Mammary epithelial cell (primary cell): ENCODE results near the gene KRTAP4-2.
"Not testable (repeated sequence)": the region's sequence is repeated elsewhere in the genome, so short reads cannot be mapped to it uniquely, and the experiment has no call there.

Source experiments
- CTCF ChIP-seq, 2 donors: IDR thresholded peaks in 1 of 2; conservative IDR thresholded peaks in 1 of 2; 2 replicates each; pipeline ENCODE4 v1.5.1; 2011 to 2012; ENCODE audit warnings: inconsistent platforms in 2 of 2, low read length in 2 of 2, mild to moderate bottlenecking in 2 of 2, control low read depth in 1 of 2, low read depth in 1 of 2; ENCODE audit not compliant: insufficient read depth in 1 of 2; ENCODE audit errors: extremely low read depth in 1 of 2
- EZH2 ChIP-seq: IDR thresholded peaks from 2 replicates; pipeline ENCODE4 v1.6.1; 2012; ENCODE audit warnings: low read length, inconsistent platforms, borderline replicate concordance

GRCh38 chr17:41226598-41227095 lies 48.6 kb upstream of the KRTAP4-2 start, which contains the start of gene KRTAP9-2:
- not testable (repeated sequence) for TF ChIP-seq EZH2; CTCF (conservative IDR thresholded peaks at IDR 0.05 in 1 of 2, IDR thresholded peaks at IDR 0.05 in 1 of 2; ENCODE audit: extremely low read depth in 1 of 2, insufficient read depth in 1 of 2, low read depth in 1 of 2, low read length in 2 of 2)
